Liver (tissue), 2 donors: ENCODE measurements around the gene CTNNA2.

Experiments
- CTCF ChIP-seq: fragments of 150-350 bp; IDR thresholded peaks from 2 replicates; pipeline ENCODE4 v1.5.1; 2017; ENCODE audit warnings: improper control_type of control experiment, low read depth, low read length; ENCODE audit not compliant: missing input control
- ZBTB33 ChIP-seq: IDR thresholded peaks from 2 replicates; pipeline ENCODE4 v1.6.1; 2016; ENCODE audit warnings: antibody characterized with exemption
- donor health status: healthy.

DNA sequence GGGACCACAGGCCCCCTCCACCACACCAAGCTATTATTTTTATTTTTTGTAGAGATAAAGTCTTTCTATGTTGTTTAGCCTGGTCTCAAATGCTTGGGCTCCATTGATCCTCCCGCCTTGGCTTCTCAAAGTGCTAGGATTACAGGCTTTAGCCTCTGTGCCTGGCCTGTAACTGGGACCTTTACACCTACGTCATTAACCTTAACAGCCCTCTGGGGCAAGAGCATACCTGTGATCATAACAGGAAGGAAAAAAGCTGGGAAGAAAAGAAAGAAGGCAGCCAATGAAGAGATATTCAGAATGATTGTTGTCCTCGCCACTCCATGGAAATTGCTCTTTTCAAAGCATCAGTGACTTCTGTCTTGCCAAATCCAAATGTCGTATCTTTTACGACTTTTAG, 453.5 kb downstream of the CTNNA2 start:
- TF ChIP-seq CTCF (no peak), ZBTB33 (no peak)
